Activated T-cell treated with anti-CD3 and anti-CD28 coated beads, Interleukin-2, amount 50 U/mL, for 24 hours (primary cell): Measurements from ENCODE around the gene KCNIP4.
"Not testable (repeated sequence)": the region's sequence is repeated elsewhere in the genome, so short reads cannot be mapped to it uniquely, and the experiment has no call there.

Source experiments
- DNase-seq: peaks from one replicate; pipeline ENCODE4 v3.0.0-alpha.2; 2020
- H3K27ac Mint-ChIP-seq: 2 replicates; pipeline ENCODE4 v1.8.0; 2020; ENCODE audit warnings: mild to moderate bottlenecking, mixed read lengths
- H3K27me3 Mint-ChIP-seq: 2 replicates; pipeline ENCODE4 v1.8.0; 2020; ENCODE audit warnings: mixed read lengths
- H3K36me3 Mint-ChIP-seq: 2 replicates; pipeline ENCODE4 v1.8.0; 2020; ENCODE audit warnings: low read depth, mixed read lengths
- H3K4me1 Mint-ChIP-seq: 2 replicates; pipeline ENCODE4 v1.8.0; 2020; ENCODE audit warnings: low read depth, mixed read lengths
- H3K4me3 Mint-ChIP-seq: 2 replicates; pipeline ENCODE4 v1.8.0; 2020; ENCODE audit warnings: mild to moderate bottlenecking, moderate library complexity, mixed read lengths
- H3K9me3 Mint-ChIP-seq: 2 replicates; pipeline ENCODE4 v1.8.0; 2020; ENCODE audit warnings: mixed read lengths

KCNIP4 gene

GRCh38 chr4:21384609-21385008 lies 564.0 kb downstream of the KCNIP4 start:
- Mint-ChIP-seq H3K9me3 (peaks cover 15% of the 10 kb centered on the region), H3K4me1 (no peaks in the 10 kb centered on the region), H3K27me3 (no peaks in the 10 kb centered on the region), H3K27ac (no peak overlapping the region), H3K36me3 (no peaks in the 10 kb centered on the region), H3K4me3 (no peak overlapping the region)
- DNase-seq: no peak

DNA sequence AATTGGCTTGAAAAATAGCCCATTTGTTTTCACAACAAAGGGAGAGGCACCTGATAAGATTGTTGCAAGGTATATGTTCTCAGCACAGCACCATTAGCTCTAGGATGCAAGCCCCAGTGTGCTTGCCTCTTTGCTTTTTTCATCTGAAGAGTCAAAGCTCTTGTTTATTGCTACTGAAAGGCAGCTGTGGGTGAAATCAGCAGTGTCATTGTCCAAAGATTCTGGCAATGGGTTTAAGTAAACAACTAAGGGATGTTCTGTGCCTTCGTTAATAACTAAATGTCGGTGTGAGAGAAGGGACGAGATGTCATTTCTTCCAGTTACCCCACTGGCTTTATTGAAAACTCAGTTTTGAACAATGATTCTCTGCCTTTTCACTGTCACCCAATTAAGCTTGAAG lies 567.7 kb downstream of the KCNIP4 start:
- no peak overlapping the region for H3K4me3 Mint-ChIP-seq
- no peaks in the 10 kb centered on the region for H3K4me1 Mint-ChIP-seq
- H3K36me3 Mint-ChIP-seq: no peaks in the 10 kb centered on the region
- peaks cover 15% of the 10 kb centered on the region for H3K9me3 Mint-ChIP-seq
- no peaks in the 10 kb centered on the region for H3K27me3 Mint-ChIP-seq
- no peak for DNase-seq
- no peak overlapping the region for H3K27ac Mint-ChIP-seq

- Mint-ChIP-seq H3K4me3 (no peak overlapping the region), H3K9me3 (peaks cover 8% of the 10 kb centered on the region), H3K27me3 (no peaks in the 10 kb centered on the region), H3K4me1 (no peaks in the 10 kb centered on the region), H3K36me3 (no peaks in the 10 kb centered on the region), H3K27ac (no peak overlapping the region)
- no peak for DNase-seq
These were observed 571.5 kb downstream of the KCNIP4 start for GRCh38 chr4:21377046-21377445.

DNA sequence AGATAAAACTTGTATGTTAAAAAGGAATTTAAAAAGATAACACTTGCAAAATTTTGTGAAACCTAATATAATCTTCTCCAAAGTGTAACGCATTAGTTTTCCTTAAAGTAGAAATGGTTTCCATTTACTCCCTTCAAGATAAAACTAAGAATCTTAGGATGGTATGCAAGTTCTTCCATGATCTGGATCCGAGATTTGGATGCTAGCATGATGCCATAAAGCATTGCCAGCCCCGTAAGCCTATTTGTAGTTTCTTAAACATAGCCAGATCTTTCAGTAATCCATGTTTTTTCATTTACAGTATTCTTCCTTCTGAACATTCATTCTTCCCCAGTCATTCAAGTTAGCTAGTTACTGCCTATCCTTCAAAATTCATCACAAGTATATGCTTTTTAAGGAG lies 572.4 kb downstream of the KCNIP4 start:
- H3K9me3 Mint-ChIP-seq: peaks cover 4% of the 10 kb centered on the region
- no peak overlapping the region for H3K27ac Mint-ChIP-seq
- DNase-seq: no peak
- H3K27me3 Mint-ChIP-seq: no peaks in the 10 kb centered on the region
- H3K4me3 Mint-ChIP-seq: no peak overlapping the region
- H3K36me3 Mint-ChIP-seq: no peaks in the 10 kb centered on the region
- H3K4me1 Mint-ChIP-seq: no peaks in the 10 kb centered on the region

DNA sequence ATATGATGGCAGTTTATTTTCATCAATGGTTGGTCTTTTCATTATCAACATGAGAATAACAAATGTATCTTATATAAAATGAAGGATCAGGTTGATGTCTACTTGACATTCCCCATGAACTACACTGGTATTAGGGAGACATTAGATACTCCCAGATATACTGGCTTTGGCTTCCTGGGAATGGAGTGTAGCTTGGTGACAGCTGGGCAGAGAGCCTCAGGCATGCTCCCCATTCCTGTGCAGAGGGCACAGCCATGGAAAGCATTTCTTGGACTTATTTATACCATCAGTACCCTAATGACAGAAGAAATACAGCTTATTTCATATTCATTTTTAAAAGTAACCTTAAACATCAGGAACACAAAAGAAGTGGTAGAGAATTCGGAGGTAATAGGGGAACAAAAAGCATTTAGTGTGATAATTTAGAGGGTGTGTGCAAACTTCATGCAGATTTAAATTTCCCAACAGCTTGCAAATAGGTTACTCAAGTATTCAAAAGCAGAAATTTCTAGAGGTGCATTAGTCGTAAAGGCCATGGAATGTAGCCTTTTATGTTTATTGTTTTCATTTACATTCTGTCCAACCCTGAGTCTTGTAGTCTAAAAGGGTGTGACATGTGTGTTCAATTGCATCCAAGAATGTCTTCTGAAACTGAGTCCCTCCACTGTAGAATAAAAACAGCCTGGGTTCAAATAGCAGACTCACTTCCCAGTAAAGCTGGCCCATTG lies 573.8 kb downstream of the KCNIP4 start:
- DNase-seq: no peak
- Mint-ChIP-seq H3K27me3 (no peaks in the 10 kb centered on the region), H3K9me3 (peaks cover 7% of the 10 kb centered on the region), H3K4me3 (no peak overlapping the region), H3K36me3 (no peaks in the 10 kb centered on the region), H3K4me1 (no peaks in the 10 kb centered on the region), H3K27ac (no peak overlapping the region)

DNA sequence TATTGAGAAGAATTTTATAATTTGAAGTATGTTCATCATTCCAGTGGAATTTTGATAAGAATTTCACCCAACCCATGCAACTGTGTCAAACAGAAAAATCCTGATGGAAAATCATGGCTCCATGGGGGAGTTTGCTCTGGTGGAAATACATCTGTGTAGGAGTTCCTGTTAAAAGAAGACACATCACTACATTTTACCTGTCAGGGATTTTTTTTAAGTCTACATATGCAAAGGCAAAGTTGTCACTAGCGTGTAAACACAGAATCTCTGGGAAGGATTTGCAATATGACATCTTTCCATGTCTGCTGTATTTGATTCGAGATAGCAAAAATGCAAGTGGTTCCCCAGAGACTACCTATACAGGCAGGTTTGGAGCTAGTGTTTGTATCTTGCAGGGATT lies 581.0 kb downstream of the KCNIP4 start:
- no peak for DNase-seq
- H3K9me3 Mint-ChIP-seq: peaks cover 12% of the 10 kb centered on the region
- no peaks in the 10 kb centered on the region for H3K36me3 Mint-ChIP-seq
- H3K27ac Mint-ChIP-seq: no peak overlapping the region
- no peak overlapping the region for H3K4me3 Mint-ChIP-seq
- no peaks in the 10 kb centered on the region for H3K4me1 Mint-ChIP-seq
- no peaks in the 10 kb centered on the region for H3K27me3 Mint-ChIP-seq

- Mint-ChIP-seq H3K9me3 (peaks cover 12% of the 10 kb centered on the region), H3K4me1 (no peaks in the 10 kb centered on the region), H3K27me3 (no peaks in the 10 kb centered on the region), H3K27ac (no peak overlapping the region), H3K4me3 (no peak overlapping the region), H3K36me3 (no peaks in the 10 kb centered on the region)
- no peak for DNase-seq
These were observed 581.7 kb downstream of the KCNIP4 start for GRCh38 chr4:21366840-21367239.

GRCh38 chr4:21366312-21366711 lies 582.3 kb downstream of the KCNIP4 start:
- no peaks in the 10 kb centered on the region for H3K36me3 Mint-ChIP-seq
- no peak overlapping the region for H3K4me3 Mint-ChIP-seq
- H3K4me1 Mint-ChIP-seq: no peaks in the 10 kb centered on the region
- no peak overlapping the region for H3K27ac Mint-ChIP-seq
- no peak for DNase-seq
- no peaks in the 10 kb centered on the region for H3K27me3 Mint-ChIP-seq
- peaks cover 12% of the 10 kb centered on the region for H3K9me3 Mint-ChIP-seq

DNA sequence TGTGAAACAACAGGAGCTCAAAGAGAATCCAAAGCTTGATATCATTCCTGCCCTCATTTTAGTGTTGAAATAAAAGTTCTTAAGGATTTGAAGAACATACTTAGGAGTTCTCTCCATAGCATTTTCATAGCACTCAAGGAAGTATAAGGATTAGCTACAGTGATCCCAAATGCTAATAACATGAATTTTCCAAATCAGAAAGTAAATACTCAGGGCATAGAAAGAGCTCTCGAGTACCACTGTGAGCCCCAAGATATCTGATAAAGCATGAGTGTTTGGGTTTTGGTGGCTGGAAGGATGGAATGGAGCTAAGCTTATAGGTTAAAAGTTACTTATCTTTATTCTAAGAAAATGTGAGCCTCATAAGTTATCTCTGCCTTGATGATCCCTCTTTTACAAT lies 584.9 kb downstream of the KCNIP4 start:
- Mint-ChIP-seq H3K36me3 (no peaks in the 10 kb centered on the region), H3K4me1 (no peaks in the 10 kb centered on the region), H3K27ac (no peak overlapping the region), H3K9me3 (peaks cover 13% of the 10 kb centered on the region), H3K27me3 (no peaks in the 10 kb centered on the region), H3K4me3 (no peak overlapping the region)
- DNase-seq: no peak

GRCh38 chr4:21352354-21352753 lies 596.2 kb downstream of the KCNIP4 start:
- not testable (repeated sequence) for H3K27ac Mint-ChIP-seq

DNA sequence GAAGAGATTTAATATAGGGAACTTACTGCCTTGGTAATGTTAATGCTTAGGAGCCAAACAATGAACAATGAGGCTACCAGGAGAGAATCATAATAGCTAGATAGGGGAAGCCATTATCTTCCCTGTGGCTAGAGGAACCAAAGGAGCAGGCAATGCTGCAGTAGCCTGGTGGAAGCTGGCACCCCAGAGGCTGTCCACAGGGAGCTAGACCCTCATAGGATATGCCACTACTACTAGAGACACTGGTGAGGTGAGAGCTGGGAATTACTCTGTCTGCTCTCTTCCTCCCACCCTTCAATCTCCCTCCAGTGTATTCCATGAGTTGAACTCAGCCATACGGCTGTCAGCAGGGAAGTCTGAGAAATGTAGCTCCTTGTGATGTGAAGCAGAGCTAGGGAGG lies 601.4 kb downstream of the KCNIP4 start:
- Mint-ChIP-seq H3K4me1 (no peaks in the 10 kb centered on the region), H3K27ac (no peak overlapping the region), H3K27me3 (no peaks in the 10 kb centered on the region), H3K36me3 (no peaks in the 10 kb centered on the region), H3K9me3 (peaks cover 21% of the 10 kb centered on the region), H3K4me3 (no peak overlapping the region)
- DNase-seq: no peak

More at GRCh38 chr4:21352354-21352753, 596.2 kb downstream of the KCNIP4 start:
- peaks cover 13% of the 10 kb centered on the region for H3K9me3 Mint-ChIP-seq
- not testable (repeated sequence) for H3K36me3 Mint-ChIP-seq, H3K4me3 Mint-ChIP-seq, DNase-seq, H3K27me3 Mint-ChIP-seq, H3K4me1 Mint-ChIP-seq

DNA sequence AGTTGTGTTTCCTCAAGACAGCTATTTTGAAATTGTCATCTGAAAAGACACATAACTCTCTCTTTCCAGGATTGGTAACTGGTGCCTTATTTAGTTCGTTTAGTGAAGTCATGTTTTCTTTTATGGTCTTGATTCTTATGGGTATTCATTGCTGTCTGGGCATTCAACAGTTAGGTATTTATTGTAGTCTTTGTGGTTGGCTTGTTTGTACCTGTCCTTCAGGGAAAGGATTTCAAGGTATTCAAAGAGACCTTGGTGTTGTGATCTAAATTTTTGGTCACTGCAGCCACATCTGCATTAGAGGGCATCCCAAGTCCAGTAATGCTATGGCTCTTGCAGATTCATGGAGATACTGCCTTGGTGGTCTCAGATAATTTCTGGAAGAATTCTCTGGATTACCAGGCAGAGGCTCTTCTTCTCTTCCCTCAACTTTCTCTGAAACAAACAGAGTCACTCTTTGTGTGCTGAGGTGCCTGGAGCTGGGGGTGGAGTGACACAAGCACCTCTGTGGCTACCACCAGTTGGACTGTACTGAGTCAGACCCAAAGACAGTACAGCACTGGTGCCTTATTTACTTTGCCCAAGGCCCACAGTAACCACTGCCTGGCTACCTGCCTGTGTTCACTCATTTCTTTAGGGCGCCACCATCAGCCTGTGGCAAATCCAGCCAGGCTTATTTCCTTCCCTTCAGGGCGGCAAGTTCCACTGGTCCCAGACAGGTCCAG lies 620.4 kb downstream of the KCNIP4 start:
- Mint-ChIP-seq H3K36me3 (no peaks in the 10 kb centered on the region), H3K4me3 (no peak overlapping the region), H3K27me3 (no peaks in the 10 kb centered on the region), H3K4me1 (no peaks in the 10 kb centered on the region), H3K27ac (no peak overlapping the region), H3K9me3 (peaks cover 24% of the 10 kb centered on the region)
- no peak for DNase-seq

DNA sequence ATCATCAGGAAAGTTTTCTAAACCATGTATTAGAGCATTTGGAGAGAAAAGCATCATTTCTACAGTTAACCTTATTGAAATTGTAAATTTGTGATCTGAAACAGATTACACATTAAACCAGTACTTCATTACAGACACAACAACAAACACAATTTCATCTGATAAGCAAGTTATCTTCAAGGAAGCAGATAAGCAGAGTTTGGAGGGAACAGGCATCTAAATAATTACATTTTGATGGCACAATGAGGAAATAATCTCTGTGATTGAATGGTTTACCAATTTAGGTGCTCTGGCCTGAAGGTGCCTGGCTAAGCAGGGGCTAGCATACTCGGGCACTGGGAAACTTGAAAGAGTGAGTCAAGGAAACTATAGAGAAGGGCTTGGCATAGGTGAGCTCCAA lies 628.5 kb downstream of the KCNIP4 start:
- H3K27me3 Mint-ChIP-seq: no peaks in the 10 kb centered on the region
- no peak overlapping the region for H3K27ac Mint-ChIP-seq
- H3K4me3 Mint-ChIP-seq: no peak overlapping the region
- no peak for DNase-seq
- no peaks in the 10 kb centered on the region for H3K4me1 Mint-ChIP-seq
- peaks cover 35% of the 10 kb centered on the region for H3K9me3 Mint-ChIP-seq
- H3K36me3 Mint-ChIP-seq: no peaks in the 10 kb centered on the region

DNA sequence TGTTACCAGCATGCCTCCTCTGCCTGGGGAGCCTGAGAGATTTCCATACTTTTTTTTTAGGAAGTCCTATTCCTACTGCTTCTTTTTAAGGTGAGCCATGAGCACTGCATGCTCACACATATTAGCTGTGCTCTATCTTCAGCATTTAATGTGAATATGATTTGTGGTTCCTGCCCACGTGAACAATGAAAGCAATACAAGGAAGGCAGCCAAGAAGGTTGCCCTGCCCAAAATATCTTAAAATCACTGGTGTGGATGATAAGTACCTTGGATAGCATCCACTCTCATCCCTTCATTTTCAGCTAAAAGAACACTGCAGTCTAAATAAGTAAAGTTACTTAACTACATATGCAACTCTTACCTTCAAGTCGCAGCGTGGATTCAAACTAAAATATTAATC lies 640.9 kb downstream of the KCNIP4 start:
- H3K27ac Mint-ChIP-seq: no peak overlapping the region
- no peak overlapping the region for H3K4me3 Mint-ChIP-seq
- H3K27me3 Mint-ChIP-seq: peaks cover 14% of the 10 kb centered on the region
- no peaks in the 10 kb centered on the region for H3K4me1 Mint-ChIP-seq
- peaks cover 2% of the 10 kb centered on the region for H3K9me3 Mint-ChIP-seq
- no peak for DNase-seq
- no peaks in the 10 kb centered on the region for H3K36me3 Mint-ChIP-seq

- H3K4me1 Mint-ChIP-seq: no peaks in the 10 kb centered on the region
- no peaks in the 10 kb centered on the region for H3K36me3 Mint-ChIP-seq
- peaks cover 18% of the 10 kb centered on the region for H3K27me3 Mint-ChIP-seq
- H3K27ac Mint-ChIP-seq: no peak overlapping the region
- H3K4me3 Mint-ChIP-seq: no peak overlapping the region
- DNase-seq: no peak
- H3K9me3 Mint-ChIP-seq: no peaks in the 10 kb centered on the region
These were observed 644.1 kb downstream of the KCNIP4 start for GRCh38 chr4:21304540-21304887.
